BJ (cell line): ENCODE data around the gene NFKBIE. TPM values are rescaled to one million over a fixed set of nuclear protein-coding genes. Genes with fewer than 3 reads are reported as not detected.

Source experiments
- CTCF ChIA-PET: fragments of 350-600 bp; formaldehyde crosslinking; extraction: SDS; loops from one replicate; lab custom pipeline; 2021; ENCODE audit warnings: antibody characterized with exemption, inconsistent platforms; lab: Yijun Ruan, JAX
- POLR2A ChIA-PET: fragments of 300-600 bp; sonication (Branson Sonifier 250); formaldehyde crosslinking; extraction: SDS; loops from one replicate; lab custom pipeline; 2021; ENCODE audit warnings: antibody characterized with exemption; lab: Charles Lee
- DNase-seq: peaks from one replicate; pipeline ENCODE4 v3.0.0-alpha.2; 2011; ENCODE audit warnings: low read depth
- H3K27me3 ChIP-seq: 2 replicates; pipeline ENCODE4 v1.6.0; 2011; ENCODE audit warnings: low read length; ENCODE audit not compliant: control insufficient read depth, insufficient read depth
- H3K36me3 ChIP-seq: 2 replicates; pipeline ENCODE4 v1.5.1; 2011; ENCODE audit warnings: low read length; ENCODE audit not compliant: control insufficient read depth, insufficient read depth
- H3K4me3 ChIP-seq: 2 replicates; pipeline ENCODE4 v1.5.1; 2011; ENCODE audit warnings: low read depth, mild to moderate bottlenecking, control low read depth, low read length
- CTCF ChIP-seq: IDR thresholded peaks from 2 replicates; pipeline ENCODE4 v1.5.1; 2011; ENCODE audit warnings: low read depth, mild to moderate bottlenecking, control low read depth, inconsistent platforms, low read length, moderate library complexity; ENCODE audit not compliant: insufficient read depth
- polyA plus RNA-seq: library from polyadenylated mRNA; depleted of rRNA; stranded (reverse); fragments of >200 nt; gene quantifications from 2 replicates; pipeline ENCODE4 v1.2.3, GENCODE V29; 2011

The NFKBIE gene
- polyA plus RNA-seq, 1 experiment, result 8.0 TPM

DNA sequence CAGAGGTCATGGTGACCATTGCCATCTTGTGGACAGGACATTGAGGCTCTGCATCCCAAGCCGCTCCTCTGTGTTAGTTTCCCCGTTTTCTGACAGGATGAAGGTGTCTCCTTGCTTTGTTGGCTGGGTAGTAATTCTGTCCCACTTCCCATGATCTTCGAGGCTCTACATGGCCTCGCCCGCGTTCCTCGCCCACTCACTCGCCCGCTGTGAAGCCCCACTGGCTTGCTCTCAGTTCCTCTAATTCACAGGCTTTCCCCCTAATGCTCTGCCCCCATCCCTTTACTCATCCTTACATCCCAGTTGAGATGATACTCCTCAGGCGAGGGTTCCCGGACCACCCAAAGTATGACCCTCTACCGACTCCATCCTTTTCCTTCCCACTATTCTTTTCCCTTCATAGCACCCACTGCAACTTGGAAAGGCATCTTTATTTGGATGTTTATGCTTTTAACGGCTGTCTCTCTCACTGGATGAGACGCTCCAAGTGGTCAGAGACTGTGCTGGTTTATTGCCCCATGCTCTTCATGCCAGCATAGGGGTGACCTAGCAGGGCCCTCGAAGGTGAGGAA lies 7.5 kb downstream of the NFKBIE start:
- ChIA-PET POLR2A (interaction anchor here (2.3 kb wide), 1 partner anchor 11 kb away, joined by 18 read pairs; the partner anchor contains the start of gene HSP90AB1), CTCF (interaction anchor here (1.2 to 2.9 kb wide), 6 partner anchors 10 to 110 kb away, joined by 3 to 27 read pairs (median 8); partner anchors contain the start of gene HSP90AB1)
- TF ChIP-seq CTCF, result no peak
- DNase-seq, result no peak
- Histone ChIP-seq H3K4me3 (peak overlapping the region; percentile 81), H3K36me3 (peaks cover 22% of the 10 kb centered on the region), H3K27me3 (no peaks in the 10 kb centered on the region)

- TF ChIP-seq CTCF, result peak; percentile 41
- no peaks in the 10 kb centered on the region for H3K27me3 ChIP-seq
- peaks cover 25% of the 10 kb centered on the region for H3K36me3 ChIP-seq
- ChIA-PET CTCF (interaction anchor here (0.6 to 4.1 kb wide), 19 partner anchors 10 to 161 kb away, joined by 3 to 27 read pairs (median 4); partner anchors contain the start of genes AARS2 and HSP90AB1), POLR2A (interaction anchor here (0.8 to 2.3 kb wide), 2 partner anchors 10 to 11 kb away, joined by 3 to 18 read pairs; partner anchors contain the start of gene HSP90AB1)
- no peak for DNase-seq
- peak within 1 kb of the TSS; percentile 81 for H3K4me3 ChIP-seq
Measured at GRCh38 chr6:44257025-44257752, 8.2 kb downstream of the NFKBIE start, which contains the start of gene SLC35B2. Gene SLC35B2 (minus strand): TSS chr6:44257528. CDS start chr6:44257410, 118 bp downstream.

GRCh38 chr6:44256775-44257024 lies 8.7 kb downstream of the NFKBIE start:
- peaks cover 28% of the 10 kb centered on the region for H3K36me3 ChIP-seq

DNA sequence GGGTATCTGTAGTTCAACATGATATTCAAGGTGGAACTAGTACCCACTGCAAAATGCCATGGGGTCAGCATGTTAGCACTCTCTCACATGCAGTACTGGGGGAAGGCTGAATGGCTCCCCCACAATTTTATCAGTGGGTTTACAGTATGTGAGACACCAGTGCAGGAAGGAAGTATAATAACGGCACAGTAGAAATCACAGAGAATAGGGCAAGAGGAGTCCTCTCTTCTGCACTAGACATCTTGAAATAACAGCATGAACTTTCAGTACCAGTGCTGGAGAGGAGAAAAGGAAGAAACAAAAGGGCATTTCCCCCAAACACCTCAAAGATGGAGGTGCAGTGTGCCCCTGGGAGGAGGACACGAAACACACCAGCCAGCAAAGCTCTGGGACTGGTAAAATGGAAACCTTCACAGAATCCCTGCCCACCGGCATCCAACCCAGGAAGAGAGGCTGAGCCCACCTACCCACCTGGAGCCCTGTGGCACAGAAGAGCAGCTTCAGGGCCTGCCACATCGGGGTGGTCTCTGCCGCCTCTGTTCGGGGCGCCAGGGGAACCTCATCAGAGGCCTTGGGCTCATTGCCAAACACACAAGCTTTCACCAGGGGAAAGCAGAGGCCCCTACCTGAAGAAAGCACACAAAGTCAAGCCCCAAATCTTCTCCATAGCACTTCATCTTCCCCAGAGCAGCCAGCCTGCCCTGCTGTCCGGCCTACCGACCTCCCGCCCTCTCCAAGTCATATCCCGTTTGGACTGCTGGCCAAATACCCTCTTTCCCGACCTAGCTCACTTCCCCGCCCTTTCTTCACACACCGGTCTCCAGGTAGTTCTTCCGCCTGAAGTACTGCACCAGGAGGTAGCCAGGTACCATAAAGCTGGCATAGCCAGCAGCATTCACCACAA lies 9.2 kb downstream of the NFKBIE start:
- POLR2A ChIA-PET, result interaction anchor here (0.8 to 2.3 kb wide), 2 partner anchors 9 to 10 kb away, joined by 3 to 18 read pairs; partner anchors contain the start of gene HSP90AB1
- Histone ChIP-seq H3K36me3 (peaks cover 32% of the 10 kb centered on the region), H3K27me3 (no peaks in the 10 kb centered on the region), H3K4me3 (peak overlapping the region; percentile 81)
- no peak for DNase-seq
- no peak for TF ChIP-seq CTCF
- CTCF ChIA-PET, result interaction anchor here (0.7 to 4.1 kb wide), 20 partner anchors 9 to 159 kb away, joined by 3 to 27 read pairs (median 4); partner anchors contain the start of genes AARS2 and HSP90AB1

More at GRCh38 chr6:44256775-44257024, 8.7 kb downstream of the NFKBIE start:
- CTCF ChIA-PET, result interaction anchor here (0.6 to 4.1 kb wide), 19 partner anchors 10 to 160 kb away, joined by 3 to 27 read pairs (median 4); partner anchors contain the start of genes AARS2 and HSP90AB1
- Histone ChIP-seq H3K4me3 (peak overlapping the region; percentile 81), H3K27me3 (no peaks in the 10 kb centered on the region)
- no peak for DNase-seq
- POLR2A ChIA-PET, result interaction anchor here (0.8 to 2.3 kb wide), 2 partner anchors 10 to 11 kb away, joined by 3 to 18 read pairs; partner anchors contain the start of gene HSP90AB1
- no peak for TF ChIP-seq CTCF
